Activated naive CD8-positive, alpha-beta T cell treated with anti-CD3 and anti-CD28 coated beads for 36 hours (primary cell): ENCODE data around the gene TRAF2. TPM values are rescaled to one million over a fixed set of nuclear protein-coding genes. Genes with fewer than 3 reads are reported as not detected.

Source experiments
- DNase-seq: peaks from one replicate; pipeline ENCODE4 v3.0.0; 2021
- H3K27ac Mint-ChIP-seq: one replicate; pipeline ENCODE4 v1.8.0; 2022; ENCODE audit warnings: mild to moderate bottlenecking, moderate library complexity, mixed read lengths
- H3K27me3 Mint-ChIP-seq: one replicate; pipeline ENCODE4 v1.8.0; 2022; ENCODE audit warnings: mild to moderate bottlenecking, mixed read lengths
- H3K36me3 Mint-ChIP-seq: one replicate; pipeline ENCODE4 v1.8.0; 2021; ENCODE audit warnings: mild to moderate bottlenecking, mixed read lengths
- H3K4me1 Mint-ChIP-seq: one replicate; pipeline ENCODE4 v1.8.0; 2021; ENCODE audit warnings: mixed read lengths
- H3K4me3 Mint-ChIP-seq: one replicate; pipeline ENCODE4 v1.8.0; 2022; ENCODE audit warnings: mild to moderate bottlenecking, moderate library complexity, mixed read lengths
- H3K9me3 Mint-ChIP-seq: one replicate; pipeline ENCODE4 v1.8.0; 2022; ENCODE audit warnings: mixed read lengths
- total RNA-seq, 2 experiments: library from RNA; stranded (reverse); gene quantifications; one replicate each; pipeline ENCODE4 v1.2.3, GENCODE V29; 2021

Gene TRAF2
- total RNA-seq, 2 experiments from 2014 or later, result 38.8 to 45.8 TPM

DNA sequence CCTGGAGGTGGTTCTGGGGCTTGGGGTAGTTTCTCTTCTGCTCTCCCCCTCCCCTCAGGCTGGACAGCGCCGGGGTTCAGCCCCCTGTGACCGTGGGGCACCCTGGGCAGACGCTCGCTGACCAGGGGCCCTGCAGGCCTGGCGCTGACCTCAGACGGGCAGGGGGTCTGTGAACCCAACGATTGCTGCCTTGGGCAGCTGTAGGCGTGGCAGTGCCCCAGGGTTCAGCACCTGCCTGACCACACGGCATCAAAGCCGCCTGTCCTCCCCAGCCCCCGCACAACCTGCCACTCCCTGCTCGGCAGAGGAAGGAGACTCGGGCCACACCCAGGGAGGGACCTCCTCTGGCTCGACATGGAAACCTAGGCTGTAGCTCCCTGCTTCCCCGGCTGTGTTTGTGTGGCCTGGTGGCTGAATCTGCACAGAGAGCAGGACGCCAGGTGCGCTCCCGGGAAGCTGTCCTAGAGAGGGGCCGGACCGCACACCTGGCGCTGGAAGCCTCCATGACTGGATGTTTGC lies 77.9 kb downstream of the TRAF2 start:
- H3K27me3 Mint-ChIP-seq, result no peaks in the 10 kb centered on the region
- H3K4me3 Mint-ChIP-seq, result no peak overlapping the region
- no peak overlapping the region for H3K27ac Mint-ChIP-seq

DNA sequence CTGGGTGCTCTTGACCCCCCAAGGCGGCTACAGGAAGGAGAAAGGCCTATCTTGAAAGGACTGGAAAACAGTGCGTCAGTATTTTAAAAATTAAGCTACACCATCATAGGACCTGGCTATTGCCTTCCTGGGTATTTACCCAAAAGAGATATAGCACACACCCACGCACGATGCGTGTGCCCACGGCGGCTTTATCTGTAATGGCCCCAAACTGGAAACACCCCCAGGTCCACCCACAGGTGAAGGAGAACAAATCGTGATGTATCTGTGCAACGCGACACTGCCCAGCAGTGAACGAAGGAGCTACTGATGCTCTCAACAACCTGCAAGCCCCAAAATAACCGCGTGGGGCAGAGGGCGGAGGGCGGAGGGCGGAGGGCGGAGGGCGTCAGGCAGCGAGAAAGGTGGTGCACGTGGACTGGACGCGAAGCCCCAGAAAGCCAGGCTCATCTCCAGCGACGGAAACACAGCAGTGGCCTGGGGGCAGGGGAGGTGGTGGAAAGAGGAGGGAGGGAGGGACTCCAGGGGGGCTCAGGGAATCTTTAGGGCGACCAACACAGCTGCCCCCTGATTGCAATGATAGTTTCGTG lies 78.6 kb downstream of the TRAF2 start:
- Mint-ChIP-seq H3K4me1 (peaks cover 14% of the 10 kb centered on the region), H3K4me3 (no peak overlapping the region), H3K27me3 (no peaks in the 10 kb centered on the region), H3K9me3 (no peaks in the 10 kb centered on the region), H3K36me3 (no peaks in the 10 kb centered on the region), H3K27ac (no peak overlapping the region)
- DNase-seq, result no peak

More for the DNA sequence above, 77.9 kb downstream of the TRAF2 start:
- Mint-ChIP-seq H3K36me3 (no peaks in the 10 kb centered on the region), H3K9me3 (no peaks in the 10 kb centered on the region), H3K4me1 (peaks cover 15% of the 10 kb centered on the region)
- no peak for DNase-seq

DNA sequence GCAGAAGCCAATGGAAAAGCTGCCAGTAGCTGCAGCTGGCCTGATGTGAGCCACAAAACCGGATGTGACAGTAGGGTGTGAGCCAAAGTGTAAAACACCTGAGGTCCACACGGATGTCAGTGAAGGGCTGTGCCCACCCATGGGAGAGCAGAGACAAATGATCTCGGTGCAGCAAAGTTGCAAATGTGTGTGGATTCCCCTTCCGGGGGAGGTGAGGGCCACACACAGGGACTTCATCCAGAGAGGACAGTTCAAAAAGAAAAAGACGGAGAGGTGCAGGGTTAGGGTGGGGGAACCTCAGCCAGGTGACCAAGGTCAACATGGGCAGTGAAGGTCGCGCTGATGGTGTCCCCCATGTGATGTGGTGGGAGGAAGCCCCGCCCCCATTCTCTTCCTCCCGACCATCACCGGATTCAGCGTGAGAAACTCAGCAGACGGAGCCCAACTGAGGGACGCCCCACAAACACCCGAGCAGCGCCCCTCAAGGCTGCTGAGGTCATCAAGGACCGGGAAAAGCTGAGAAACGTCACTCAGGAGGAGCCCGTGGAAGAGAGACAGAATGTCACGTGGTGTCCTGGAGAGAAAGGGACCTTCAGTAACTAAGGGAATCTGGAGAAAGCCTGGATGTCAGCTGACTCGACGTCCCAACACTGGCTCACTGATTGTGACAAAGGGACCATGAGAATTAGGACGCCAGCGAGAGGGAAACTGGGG lies 79.6 kb downstream of the TRAF2 start:
- peaks cover 10% of the 10 kb centered on the region for H3K4me1 Mint-ChIP-seq
- no peaks in the 10 kb centered on the region for H3K27me3 Mint-ChIP-seq
- no peak for DNase-seq
- peak overlapping the region; percentile 55 for H3K4me3 Mint-ChIP-seq
- no peaks in the 10 kb centered on the region for H3K36me3 Mint-ChIP-seq
- H3K9me3 Mint-ChIP-seq, result no peaks in the 10 kb centered on the region
- peak overlapping the region; percentile 28 for H3K27ac Mint-ChIP-seq

DNA sequence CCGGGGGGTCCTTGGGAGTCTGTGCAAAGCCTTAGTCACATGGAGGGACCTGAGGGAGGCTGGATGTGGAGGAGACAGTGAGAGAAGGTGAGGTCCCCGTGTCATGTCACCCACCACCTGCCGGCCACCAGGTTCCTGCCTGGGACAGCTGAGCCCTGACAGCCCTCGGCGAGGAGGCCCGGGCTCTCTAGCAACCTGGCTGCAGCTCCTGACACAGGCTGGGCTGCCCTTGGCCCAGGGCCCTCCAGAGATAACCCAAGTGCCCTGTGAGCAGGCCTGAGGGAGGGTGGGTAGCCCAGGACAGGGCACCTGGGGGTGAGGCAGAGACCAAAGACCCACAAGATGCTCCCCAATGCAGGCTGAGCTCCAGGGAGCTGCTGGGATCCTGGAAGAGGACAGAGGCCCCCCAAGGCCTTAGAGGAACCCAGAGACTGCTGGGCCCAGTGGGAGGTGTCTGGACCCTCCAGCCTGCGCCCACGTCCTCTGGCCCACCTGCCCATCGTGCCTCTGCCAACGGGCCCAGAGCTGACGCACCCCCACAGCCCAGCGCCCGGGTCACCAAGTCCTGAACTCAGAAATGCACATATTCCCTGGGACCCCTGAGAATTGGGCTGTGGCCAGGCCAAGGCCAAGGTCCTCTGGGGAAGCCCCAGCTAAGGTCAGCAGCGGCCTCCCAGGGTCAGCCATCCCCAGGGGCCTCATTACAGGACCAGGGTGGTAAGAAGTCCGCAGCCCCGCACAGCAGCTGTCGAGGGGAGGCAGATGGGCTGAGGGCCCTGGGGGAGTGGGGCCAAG lies 82.2 kb downstream of the TRAF2 start:
- Mint-ChIP-seq H3K36me3 (no peaks in the 10 kb centered on the region), H3K27ac (no peak overlapping the region), H3K4me1 (peaks cover 10% of the 10 kb centered on the region), H3K27me3 (no peaks in the 10 kb centered on the region), H3K9me3 (no peaks in the 10 kb centered on the region), H3K4me3 (no peak overlapping the region)
- no peak for DNase-seq

DNA sequence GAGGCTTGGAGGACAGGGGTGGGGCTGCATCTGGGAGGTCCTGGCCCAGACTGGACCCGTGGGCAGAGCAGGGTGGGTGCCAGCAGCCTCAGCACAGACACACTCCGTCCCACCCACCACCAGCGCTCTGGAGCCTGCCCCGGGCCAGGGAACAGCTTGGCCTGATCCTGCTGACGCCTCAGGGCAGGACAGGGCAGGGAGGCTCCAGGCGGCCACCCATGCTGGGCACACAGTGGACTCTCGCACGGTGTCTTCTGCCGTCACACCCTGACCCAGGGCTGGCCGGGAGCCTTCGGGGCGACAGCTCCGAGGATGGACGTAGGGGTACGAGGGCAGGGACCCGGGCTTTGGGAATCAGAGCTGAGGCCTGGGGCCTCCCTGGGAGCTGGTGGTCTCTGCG lies 82.8 kb downstream of the TRAF2 start:
- Mint-ChIP-seq H3K36me3 (no peaks in the 10 kb centered on the region), H3K4me1 (peaks cover 10% of the 10 kb centered on the region), H3K27me3 (no peaks in the 10 kb centered on the region), H3K9me3 (no peaks in the 10 kb centered on the region), H3K4me3 (no peak overlapping the region), H3K27ac (no peak overlapping the region)
- DNase-seq, result no peak

DNA sequence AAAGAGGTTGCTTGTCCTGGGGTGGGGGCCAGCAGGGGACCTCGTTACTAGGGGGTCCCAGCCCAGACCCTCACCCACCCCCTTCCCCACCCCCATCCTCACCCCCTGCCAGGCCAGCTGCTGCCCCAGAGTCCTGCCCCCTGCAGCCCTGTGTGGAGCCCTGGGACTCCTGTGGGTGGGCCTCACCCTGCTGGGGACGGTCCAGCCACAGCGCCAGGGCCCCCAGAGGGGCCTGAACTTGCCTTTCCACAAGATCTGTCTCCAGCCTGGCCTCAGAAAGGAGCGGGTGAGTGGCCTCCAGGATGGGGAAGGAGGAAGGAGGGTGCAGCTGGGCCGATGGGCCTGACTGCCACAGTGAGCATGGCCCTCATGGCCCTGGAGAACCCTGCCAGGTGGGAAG lies 83.5 kb downstream of the TRAF2 start:
- no peaks in the 10 kb centered on the region for H3K9me3 Mint-ChIP-seq
- DNase-seq, result no peak
- H3K27ac Mint-ChIP-seq, result no peak overlapping the region
- H3K27me3 Mint-ChIP-seq, result no peaks in the 10 kb centered on the region
- no peaks in the 10 kb centered on the region for H3K36me3 Mint-ChIP-seq
- peaks cover 10% of the 10 kb centered on the region for H3K4me1 Mint-ChIP-seq
- H3K4me3 Mint-ChIP-seq, result no peak overlapping the region

DNA sequence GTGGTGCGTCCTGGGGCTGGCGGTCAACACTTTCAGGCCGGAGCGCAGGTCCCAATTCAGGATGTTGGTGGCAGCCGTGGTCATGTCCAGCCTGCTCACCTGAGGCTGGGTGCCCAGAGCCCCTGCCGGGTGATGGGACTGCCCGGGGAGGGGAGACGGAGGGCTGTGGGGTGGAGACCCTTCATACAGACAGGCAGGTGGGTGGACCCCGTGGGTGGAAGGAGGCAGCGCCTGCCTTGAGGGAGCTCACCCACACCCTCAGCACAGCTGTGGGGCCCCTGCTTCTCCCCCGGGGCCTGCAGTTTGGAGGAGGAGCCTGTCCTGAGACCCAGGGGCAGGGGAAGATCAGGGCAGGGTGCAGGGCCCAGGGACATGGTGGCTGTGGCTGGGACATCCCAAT lies 84.0 kb downstream of the TRAF2 start:
- Mint-ChIP-seq H3K4me1 (peaks cover 13% of the 10 kb centered on the region), H3K27ac (no peak overlapping the region), H3K9me3 (no peaks in the 10 kb centered on the region), H3K36me3 (no peaks in the 10 kb centered on the region), H3K4me3 (no peak overlapping the region), H3K27me3 (no peaks in the 10 kb centered on the region)
- DNase-seq, result no peak

DNA sequence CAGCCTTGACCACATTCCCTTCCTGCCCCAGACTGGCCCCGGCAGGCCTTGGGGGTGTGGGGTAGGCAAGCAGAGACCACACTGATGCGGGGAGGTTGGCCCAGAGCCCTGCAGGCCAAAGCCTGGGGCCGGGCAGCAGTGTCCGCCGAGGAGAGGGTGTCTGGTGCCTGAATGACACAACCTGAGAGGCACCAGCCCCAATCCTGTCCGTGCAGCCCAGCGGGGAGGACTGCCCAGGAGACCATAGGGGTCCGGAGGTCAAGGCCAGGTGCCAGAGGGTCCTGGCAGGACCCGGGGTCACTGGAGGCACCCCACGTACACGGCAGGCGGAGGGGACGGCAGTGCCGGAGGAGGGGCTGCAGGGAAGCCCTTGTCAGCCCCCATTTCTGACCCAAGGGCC lies 85.4 kb downstream of the TRAF2 start:
- H3K4me1 Mint-ChIP-seq, result peaks cover 10% of the 10 kb centered on the region
- H3K36me3 Mint-ChIP-seq, result no peaks in the 10 kb centered on the region
- no peaks in the 10 kb centered on the region for H3K9me3 Mint-ChIP-seq
- H3K4me3 Mint-ChIP-seq, result no peak overlapping the region
- no peak overlapping the region for H3K27ac Mint-ChIP-seq
- no peak for DNase-seq
- peaks cover 3% of the 10 kb centered on the region for H3K27me3 Mint-ChIP-seq

DNA sequence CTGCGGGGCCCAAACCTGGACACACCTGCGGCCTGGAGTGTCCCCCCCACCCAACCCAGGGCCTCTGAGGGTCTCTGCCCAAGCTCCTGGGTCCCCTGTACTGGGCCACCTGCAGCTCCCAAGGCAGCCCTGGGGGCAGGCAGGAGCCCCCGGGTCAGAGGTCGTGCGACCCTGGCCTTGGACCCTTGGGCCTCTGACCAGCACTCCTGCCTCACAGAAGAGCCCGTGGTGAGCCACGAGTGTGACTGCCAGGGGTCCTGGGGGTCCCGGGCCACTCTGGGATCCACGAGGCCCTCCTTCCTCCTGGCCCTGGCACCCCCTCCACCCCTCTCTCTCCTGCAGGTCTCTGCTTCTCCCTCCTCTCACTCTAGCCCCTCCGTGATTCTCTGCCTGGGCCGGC lies 86.0 kb downstream of the TRAF2 start:
- no peaks in the 10 kb centered on the region for H3K9me3 Mint-ChIP-seq
- no peak overlapping the region for H3K4me3 Mint-ChIP-seq
- peaks cover 10% of the 10 kb centered on the region for H3K4me1 Mint-ChIP-seq
- peaks cover 3% of the 10 kb centered on the region for H3K27me3 Mint-ChIP-seq
- no peak overlapping the region for H3K27ac Mint-ChIP-seq
- H3K36me3 Mint-ChIP-seq, result no peaks in the 10 kb centered on the region
- DNase-seq, result no peak

DNA sequence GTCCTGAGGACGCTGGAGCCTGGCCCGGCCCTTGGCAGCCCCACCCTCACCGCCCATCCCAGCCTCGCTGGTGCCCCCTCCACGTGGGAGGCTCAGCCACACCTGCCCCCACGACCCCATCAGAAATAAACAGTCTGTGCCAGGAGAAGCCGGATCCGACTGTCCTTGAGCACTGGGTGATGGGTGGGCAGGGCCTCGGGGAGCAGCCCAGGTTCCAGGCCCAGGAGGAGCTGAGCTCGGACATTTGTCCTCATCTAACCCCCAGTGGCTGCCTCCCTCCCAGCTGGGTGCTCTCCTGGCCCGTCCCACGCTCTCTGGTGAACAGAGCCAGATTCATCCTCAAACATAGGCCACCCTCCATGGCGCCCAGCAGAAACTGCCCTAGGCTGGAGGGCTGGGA lies 86.4 kb downstream of the TRAF2 start:
- no peaks in the 10 kb centered on the region for H3K9me3 Mint-ChIP-seq
- H3K36me3 Mint-ChIP-seq, result no peaks in the 10 kb centered on the region
- H3K27me3 Mint-ChIP-seq, result peaks cover 3% of the 10 kb centered on the region
- H3K27ac Mint-ChIP-seq, result no peak overlapping the region
- H3K4me3 Mint-ChIP-seq, result no peak overlapping the region
- DNase-seq, result no peak
- H3K4me1 Mint-ChIP-seq, result peaks cover 10% of the 10 kb centered on the region

DNA sequence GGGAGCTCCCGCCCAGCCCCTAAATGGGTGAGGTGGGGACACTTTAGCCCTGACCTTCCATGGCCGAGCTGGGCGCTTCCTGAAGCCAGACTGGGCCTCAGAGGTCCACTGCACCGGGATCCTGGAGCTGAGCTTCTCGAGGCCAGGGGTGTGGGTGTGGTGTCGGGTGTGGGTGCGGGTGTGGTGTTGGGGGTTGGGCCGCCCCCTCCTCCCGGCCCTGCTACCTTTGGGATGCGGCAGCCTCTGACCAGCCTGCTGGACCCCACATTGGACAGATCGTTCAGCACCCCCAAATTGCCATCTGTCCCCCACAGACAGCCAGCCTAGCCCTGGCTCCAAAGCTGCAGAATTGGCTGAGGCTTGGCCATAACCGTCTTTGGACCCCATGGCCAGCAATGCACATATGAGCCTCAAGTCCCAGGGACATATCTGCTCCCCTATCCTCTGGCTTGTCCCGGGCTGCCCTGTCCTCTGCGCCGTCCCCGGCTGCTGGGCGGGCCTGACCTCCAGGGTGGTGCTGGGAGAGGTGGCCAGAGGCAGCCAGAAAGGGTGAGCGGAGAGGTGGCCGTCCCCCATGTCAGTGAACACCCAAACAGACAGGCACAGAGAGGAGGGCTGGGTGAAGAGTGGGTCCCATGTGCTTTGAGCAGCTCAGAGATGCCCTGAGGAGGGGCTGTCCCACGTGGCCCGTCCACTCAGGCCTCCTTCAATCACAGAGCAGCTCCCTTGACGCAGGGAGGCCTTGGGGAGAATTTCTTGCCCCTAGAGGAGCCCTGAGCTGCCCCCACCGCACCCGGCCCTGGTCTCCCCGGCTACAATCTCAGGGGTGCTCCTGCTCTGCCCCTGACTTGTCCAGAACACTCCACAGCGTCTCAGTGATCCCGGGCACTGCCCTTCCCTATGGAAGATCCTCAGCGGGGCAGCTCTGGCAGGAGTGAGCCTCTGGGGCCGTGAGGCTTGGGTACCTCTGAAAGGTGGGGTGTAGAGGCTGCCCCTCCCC lies 87.6 kb downstream of the TRAF2 start:
- Mint-ChIP-seq H3K27ac (no peak overlapping the region), H3K9me3 (no peaks in the 10 kb centered on the region), H3K27me3 (peaks cover 3% of the 10 kb centered on the region), H3K36me3 (no peaks in the 10 kb centered on the region), H3K4me1 (peaks cover 10% of the 10 kb centered on the region), H3K4me3 (no peak overlapping the region)
- no peak for DNase-seq

DNA sequence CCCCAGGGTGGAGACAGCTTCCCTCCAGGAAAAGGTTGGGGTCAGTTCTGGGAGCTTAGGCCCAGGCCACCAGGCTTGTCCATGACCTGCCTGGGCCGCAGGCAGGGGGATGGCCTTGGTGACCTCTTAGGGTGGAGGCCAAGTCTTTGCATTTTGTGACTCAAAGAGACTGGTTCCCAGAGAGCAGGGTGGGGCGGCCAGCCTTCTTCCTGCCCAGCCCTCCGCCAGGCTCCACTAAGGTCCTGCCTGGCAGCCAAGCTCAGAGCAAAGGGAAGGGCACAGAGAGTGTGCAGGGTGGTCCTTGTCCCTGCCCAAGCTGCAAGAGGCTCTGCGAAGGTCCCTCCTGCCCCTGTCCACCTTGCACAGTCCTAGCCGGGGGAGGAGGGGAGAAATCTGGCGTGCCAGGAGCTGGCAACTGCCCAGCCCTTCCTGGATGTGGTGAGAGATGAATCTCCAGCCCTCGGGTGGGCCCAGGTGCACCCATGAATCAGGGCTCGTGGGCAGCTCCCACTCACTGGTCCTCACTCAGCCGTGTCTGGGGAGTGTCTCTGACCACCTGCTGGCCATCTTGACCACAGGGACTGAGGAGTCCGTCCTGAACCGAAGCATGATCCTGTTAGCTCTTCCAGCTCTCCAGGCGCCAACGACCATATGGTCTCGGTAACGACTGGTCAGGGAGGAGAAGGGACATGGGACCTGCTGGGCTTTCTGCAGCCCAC lies 88.7 kb downstream of the TRAF2 start:
- no peak for DNase-seq
- Mint-ChIP-seq H3K27me3 (peaks cover 3% of the 10 kb centered on the region), H3K4me1 (peaks cover 10% of the 10 kb centered on the region), H3K9me3 (no peaks in the 10 kb centered on the region), H3K4me3 (no peak overlapping the region), H3K36me3 (no peaks in the 10 kb centered on the region), H3K27ac (no peak overlapping the region)

DNA sequence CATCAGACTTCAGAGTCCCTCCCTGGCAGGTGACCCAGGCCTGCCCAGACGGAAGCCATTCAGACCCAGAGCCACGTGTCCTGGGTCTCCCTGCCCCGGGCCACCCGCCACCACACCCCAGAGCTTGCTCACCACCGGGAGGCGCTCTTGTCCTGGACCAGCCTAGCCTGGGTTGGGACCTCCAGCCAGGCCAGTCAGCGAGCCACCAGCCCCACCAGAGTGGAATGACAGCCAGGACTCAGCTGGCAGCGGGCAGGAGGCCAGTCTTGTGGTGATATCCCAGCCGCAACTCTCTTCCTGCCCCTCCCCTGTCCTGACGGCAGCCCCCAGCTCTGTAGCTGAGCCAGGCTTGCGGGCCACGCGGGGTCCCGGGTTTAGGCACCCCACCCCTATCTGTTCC lies 89.3 kb downstream of the TRAF2 start:
- no peaks in the 10 kb centered on the region for H3K9me3 Mint-ChIP-seq
- DNase-seq, result peak; percentile 41
- peaks cover 3% of the 10 kb centered on the region for H3K27me3 Mint-ChIP-seq
- H3K4me1 Mint-ChIP-seq, result peaks cover 10% of the 10 kb centered on the region
- H3K36me3 Mint-ChIP-seq, result no peaks in the 10 kb centered on the region
- no peak overlapping the region for H3K27ac Mint-ChIP-seq
- H3K4me3 Mint-ChIP-seq, result no peak overlapping the region
